Measurements from ENCODE around the gene LHPP. TPM values are rescaled to one million over a fixed set of nuclear protein-coding genes. Genes with fewer than 3 reads are reported as not detected.

LHPP gene
- total RNA-seq, 1 donor from 2014 or later: 18.8 TPM

DNA sequence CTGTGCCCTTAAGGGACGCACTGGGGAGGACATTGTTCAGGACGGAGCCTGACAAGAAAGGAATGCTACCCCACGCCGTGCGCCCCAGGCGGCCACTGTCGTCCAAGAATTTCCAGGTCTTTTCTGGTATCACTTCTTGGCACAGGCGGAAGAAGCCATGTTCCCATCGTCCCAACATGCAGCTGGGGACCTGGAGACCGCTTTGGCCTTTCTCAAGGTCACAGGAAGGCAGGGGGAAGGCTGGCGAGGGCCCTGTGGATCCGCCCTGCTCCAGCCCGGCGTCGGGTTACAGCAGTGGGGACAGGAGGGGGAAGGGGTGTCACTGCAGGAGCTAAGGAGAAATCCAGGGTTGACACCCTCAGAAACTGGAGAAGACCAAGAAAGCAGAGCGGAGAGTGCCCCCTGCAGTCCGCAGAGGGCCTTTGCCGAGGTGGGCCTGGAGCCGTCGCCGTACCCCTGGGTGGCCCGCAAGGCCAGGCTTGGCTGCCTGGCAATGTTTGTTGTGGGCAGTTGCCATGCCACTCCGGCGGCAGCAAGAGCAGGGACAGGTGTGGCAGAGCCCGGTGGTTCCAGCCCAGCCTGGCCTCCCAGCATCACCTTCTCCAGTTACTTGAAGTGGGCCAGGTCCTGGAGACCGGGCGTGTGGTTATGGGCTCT lies 104.1 kb downstream of the LHPP start:
- Mint-ChIP-seq H3K27ac (ENCODE audit: unreplicated experiment) (no peak overlapping the region), H3K27me3 (ENCODE audit: unreplicated experiment) (peaks cover 9% of the 10 kb centered on the region), H3K4me3 (ENCODE audit: unreplicated experiment) (no peak overlapping the region), H3K9me3 (ENCODE audit: unreplicated experiment) (peaks cover 5% of the 10 kb centered on the region), H3K36me3 (ENCODE audit: unreplicated experiment) (peaks cover 5% of the 10 kb centered on the region), H3K4me1 (ENCODE audit: unreplicated experiment) (peaks cover 34% of the 10 kb centered on the region)
- DNase-seq (ENCODE audit: extremely low spot score, unreplicated experiment): no peak
- TF ChIP-seq, protein P1, sequence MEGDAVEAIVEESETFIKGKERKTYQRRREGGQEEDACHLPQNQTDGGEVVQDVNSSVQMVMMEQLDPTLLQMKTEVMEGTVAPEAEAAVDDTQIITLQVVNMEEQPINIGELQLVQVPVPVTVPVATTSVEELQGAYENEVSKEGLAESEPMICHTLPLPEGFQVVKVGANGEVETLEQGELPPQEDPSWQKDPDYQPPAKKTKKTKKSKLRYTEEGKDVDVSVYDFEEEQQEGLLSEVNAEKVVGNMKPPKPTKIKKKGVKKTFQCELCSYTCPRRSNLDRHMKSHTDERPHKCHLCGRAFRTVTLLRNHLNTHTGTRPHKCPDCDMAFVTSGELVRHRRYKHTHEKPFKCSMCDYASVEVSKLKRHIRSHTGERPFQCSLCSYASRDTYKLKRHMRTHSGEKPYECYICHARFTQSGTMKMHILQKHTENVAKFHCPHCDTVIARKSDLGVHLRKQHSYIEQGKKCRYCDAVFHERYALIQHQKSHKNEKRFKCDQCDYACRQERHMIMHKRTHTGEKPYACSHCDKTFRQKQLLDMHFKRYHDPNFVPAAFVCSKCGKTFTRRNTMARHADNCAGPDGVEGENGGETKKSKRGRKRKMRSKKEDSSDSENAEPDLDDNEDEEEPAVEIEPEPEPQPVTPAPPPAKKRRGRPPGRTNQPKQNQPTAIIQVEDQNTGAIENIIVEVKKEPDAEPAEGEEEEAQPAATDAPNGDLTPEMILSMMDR (IDR thresholded peaks at IDR 0.05): peak; percentile 41

DNA sequence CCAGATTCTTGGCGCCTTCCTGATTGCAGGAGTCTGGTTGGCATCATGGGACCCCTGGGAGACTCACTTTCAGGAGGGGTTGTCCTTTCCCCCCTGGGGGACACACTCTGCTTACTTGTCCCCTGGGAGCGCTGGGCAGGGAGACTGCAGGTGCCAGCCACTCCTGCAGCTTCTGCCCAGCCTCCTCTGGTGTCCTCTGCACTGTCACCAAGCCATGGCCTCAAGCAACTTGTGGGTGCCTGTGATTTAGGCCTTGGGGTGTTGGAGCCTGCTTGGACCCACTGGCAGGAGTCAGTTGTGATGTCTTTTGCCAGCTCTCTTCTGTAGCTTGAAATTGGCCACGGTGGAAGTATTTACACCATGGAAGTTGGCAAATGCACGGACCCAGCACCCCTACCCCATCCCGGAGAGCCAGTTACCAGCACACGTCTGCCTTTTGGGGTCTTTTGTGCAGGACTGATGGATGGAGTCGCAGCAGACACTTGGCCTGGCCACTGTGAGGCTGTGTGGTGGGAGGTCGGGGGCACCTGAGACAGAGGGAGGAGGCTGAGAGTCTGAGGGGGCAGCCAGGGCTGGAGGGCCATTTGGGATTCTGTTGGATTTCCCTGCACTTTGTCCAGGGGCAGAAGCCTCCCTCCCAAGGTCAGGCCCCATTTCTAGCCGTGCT lies 104.7 kb downstream of the LHPP start:
- peaks cover 5% of the 10 kb centered on the region for H3K36me3 Mint-ChIP-seq (ENCODE audit: unreplicated experiment)
- H3K27ac Mint-ChIP-seq (ENCODE audit: unreplicated experiment): no peak overlapping the region
- no peak overlapping the region for H3K4me3 Mint-ChIP-seq (ENCODE audit: unreplicated experiment)
- no peak for DNase-seq (ENCODE audit: extremely low spot score, unreplicated experiment)
- peaks cover 14% of the 10 kb centered on the region for H3K27me3 Mint-ChIP-seq (ENCODE audit: unreplicated experiment)
- TF ChIP-seq, protein P1 (IDR thresholded peaks at IDR 0.05): no peak
- peaks cover 29% of the 10 kb centered on the region for H3K4me1 Mint-ChIP-seq (ENCODE audit: unreplicated experiment)
- H3K9me3 Mint-ChIP-seq (ENCODE audit: unreplicated experiment): peaks cover 4% of the 10 kb centered on the region

DNA sequence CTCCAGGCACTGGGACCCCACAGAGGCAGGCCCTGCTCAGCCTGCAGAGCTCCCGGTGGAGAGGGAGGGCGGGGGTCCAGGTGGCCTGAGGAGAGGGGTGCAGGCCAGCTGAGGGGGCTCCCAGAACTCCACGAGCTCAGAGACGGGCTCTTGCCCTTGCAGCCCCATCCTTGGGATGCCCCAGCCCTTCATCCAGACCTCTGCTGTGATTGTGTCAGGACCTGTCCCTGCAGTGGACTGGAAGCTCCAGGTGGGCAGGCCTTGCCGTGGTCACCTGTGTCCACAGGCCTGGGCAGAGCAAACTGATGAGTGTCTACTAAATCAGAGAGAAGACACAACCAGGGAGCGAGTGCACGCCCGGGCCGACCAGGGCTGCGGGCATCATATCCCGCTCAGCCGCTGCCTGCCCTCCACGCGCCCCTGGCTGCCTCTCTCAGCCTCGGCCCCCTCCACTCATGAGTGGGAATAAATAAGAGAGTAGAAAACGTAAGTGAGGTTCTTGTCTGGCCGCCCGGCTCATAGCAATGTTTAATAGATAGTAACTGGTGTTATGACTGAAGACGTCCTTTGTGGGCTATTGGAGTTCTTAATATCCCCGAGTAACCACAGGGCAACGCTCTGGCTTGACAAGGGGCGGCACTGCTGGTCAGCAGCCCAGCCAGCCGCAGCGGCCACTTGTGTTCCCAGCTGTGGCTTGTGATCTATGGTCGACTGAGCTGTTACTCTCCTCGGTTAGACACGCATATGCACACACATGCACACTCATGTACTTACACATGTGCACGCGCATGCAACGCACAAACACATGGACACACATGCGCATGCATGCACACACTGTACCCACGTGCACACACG lies 105.6 kb downstream of the LHPP start:
- peaks cover 25% of the 10 kb centered on the region for H3K4me1 Mint-ChIP-seq (ENCODE audit: unreplicated experiment)
- H3K9me3 Mint-ChIP-seq (ENCODE audit: unreplicated experiment): no peaks in the 10 kb centered on the region
- H3K36me3 Mint-ChIP-seq (ENCODE audit: unreplicated experiment): peaks cover under 1% of the 10 kb centered on the region
- TF ChIP-seq, protein P1 (IDR thresholded peaks at IDR 0.05): no peak
- no peak overlapping the region for H3K4me3 Mint-ChIP-seq (ENCODE audit: unreplicated experiment)
- H3K27me3 Mint-ChIP-seq (ENCODE audit: unreplicated experiment): peaks cover 14% of the 10 kb centered on the region
- no peak overlapping the region for H3K27ac Mint-ChIP-seq (ENCODE audit: unreplicated experiment)
- DNase-seq (ENCODE audit: extremely low spot score, unreplicated experiment): no peak

DNA sequence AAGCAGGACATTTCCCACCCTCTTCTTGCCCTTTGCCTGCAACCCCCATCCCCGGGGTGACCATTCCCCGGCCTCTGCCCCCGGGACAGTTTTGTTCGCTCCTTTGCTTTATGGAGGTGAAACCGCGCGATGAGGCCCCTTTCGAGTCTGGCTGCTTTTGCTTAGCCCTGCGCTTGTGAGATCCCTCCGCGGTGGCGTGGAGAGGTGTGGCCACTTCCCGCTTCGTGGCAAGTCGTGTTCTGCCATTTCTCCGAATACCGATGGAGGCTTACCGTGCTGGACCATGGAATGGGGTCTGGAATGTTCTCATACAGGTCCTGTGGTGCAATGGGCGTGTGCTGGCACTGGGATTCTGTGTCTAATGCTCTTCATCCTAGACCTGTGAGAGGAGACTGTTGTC lies 106.7 kb downstream of the LHPP start:
- peaks cover 16% of the 10 kb centered on the region for H3K4me1 Mint-ChIP-seq (ENCODE audit: unreplicated experiment)
- no peak overlapping the region for H3K27ac Mint-ChIP-seq (ENCODE audit: unreplicated experiment)
- TF ChIP-seq, protein P1 (IDR thresholded peaks at IDR 0.05): no peak
- DNase-seq (ENCODE audit: extremely low spot score, unreplicated experiment): no peak
- H3K4me3 Mint-ChIP-seq (ENCODE audit: unreplicated experiment): no peak overlapping the region
- H3K27me3 Mint-ChIP-seq (ENCODE audit: unreplicated experiment): peaks cover 14% of the 10 kb centered on the region
- no peaks in the 10 kb centered on the region for H3K36me3 Mint-ChIP-seq (ENCODE audit: unreplicated experiment)
- H3K9me3 Mint-ChIP-seq (ENCODE audit: unreplicated experiment): no peaks in the 10 kb centered on the region

Data from osteocyte (in vitro differentiated cells).